GM21390 (cell line): ENCODE measurements around the gene CASP9.

Source experiments
- ATAC-seq: cut with Tn5 transposase; IDR thresholded peaks from one replicate; pipeline ENCODE4 v1.9.1; 2021; ENCODE audit not compliant: unreplicated experiment

CASP9 gene

DNA sequence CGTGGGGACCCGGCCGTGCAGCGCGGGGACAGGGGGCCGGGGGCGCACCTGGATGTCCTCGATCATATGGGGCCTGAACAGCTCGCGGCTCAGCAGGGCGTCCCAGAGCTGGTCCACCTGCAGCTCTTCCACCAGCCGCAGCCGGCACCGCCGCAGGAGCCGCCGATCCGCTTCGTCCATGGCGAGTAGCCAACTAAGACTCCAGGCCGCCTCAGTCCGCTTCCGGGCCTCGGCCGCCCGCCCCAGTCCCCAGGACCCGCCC lies at the start of gene CASP9:
Gene CASP9 (minus strand): TSS at position 195 of the 262 bp plus-strand sequence. CDS start 15 bp downstream, at position 180.
- ATAC-seq = peak; percentile 4

DNA sequence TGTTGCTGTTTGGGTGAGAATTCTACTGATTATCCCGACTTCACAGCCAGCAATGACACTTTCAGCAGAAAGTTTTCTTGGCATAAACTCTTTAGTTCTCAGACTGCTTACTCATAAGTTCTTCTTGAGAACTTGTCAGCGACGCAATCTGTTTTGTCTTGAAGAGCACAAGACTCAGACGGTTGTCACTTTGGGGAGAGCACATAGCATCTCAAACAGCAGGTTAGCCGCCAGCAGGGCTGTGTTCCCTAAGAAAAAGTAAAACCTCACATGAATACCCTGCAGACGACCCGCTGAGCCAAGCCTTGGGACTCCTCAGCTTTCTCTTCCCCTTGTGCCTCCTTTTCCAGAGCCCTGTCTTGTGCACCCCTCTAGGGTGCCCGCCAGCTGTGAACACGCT lies 49.5 kb upstream of the CASP9 start:
- no peak for ATAC-seq

DNA sequence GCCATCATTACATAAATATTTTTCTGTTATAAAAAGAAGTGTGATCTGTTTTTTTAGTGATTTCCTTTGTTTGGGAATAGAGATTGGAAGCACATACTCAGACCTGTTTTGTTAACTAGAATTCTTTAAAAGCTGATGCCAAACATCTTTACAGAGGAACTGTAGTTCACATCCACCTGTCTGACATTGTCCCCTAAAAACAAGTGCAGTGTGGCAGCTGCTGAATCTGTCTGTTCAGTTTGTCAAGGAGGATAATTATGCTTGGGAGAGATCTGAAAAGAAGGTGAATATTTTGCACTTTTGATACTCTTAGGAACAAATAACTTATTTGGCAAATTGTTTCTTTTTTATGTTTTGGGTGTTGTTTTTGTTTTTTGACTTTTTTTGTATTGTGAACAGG lies 47.3 kb upstream of the CASP9 start:
- no peak for ATAC-seq

DNA sequence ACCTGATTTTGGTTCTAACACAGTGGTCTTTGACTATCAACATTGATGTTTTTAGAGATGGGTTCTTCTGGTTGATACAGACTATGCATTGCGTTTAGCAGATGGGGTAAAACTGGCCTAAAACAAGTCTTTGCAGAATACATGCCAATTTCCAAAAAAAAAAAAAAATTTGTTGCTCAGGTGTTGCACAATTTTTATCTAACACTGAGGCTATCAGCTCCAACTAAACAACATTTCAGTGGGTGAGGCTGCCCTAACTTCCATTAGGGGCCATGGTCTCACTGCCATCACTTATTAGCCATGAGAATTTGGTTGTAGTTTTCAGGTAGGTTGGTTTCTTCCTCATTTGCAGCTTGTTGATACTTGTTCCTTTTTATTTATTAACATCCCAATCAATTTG lies 46.8 kb upstream of the CASP9 start:
- ATAC-seq = no peak

DNA sequence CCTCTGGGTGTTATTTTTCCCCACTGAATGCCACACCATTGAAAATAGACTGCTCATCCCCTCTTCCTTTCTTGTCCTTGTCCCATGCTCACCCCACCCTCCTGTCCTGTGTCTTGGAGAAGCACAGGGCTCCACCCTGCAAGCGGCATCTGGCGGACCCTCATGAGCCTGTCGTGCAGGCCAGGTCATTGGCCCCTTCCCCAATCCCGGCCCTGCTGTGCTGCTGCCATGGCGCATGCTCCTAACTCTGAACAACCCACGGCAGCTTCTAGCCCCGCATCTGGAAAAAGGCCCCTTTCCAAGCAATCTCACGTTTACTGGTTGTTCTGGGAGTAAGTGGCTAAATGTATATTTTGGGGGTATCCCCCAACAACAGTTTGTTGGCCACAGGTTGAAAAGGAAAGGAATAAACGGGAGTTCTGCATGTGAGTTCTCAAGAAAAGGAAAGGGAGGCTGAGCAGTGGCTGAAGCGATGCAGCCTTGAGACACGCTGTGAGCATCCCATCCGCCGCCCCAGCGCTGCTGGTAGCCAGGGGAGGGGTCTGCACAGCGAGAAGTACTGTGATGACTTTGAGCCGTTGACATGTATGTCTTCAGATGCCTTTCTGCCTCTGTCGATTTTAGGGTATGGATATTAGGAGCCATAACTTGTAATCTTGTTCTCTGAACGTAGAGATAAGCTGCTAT lies 44.5 kb upstream of the CASP9 start:
- ATAC-seq = no peak

DNA sequence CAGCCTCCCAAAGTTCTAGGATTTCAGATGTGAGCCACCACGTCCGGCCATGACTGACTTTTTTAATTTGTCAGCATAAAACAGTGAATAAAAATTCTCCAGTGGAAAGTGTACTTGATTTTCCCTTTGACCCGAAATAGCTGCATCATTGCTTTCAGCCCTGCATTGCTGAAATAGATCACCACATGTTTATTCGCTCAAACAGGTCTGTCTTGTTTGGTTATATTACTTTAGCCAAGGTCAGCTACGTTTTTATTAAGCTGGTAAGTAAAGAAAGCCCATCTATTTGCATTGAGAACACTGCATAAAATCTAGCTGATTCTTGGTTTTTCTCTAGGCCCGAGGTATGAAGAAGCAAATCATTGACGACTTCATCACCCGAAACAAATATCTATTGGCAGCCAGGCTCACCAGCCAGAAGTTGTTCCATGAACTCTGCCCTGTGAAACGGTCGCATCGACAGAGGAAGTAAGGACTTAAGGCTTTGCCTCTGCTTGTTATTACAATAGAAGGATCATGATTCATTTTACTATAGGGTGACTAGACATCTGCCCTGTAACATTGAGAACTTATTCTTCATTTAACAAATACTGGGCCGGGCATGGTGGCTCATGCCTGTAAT lies 35.3 kb upstream of the CASP9 start:
- no peak for ATAC-seq

- no peak for ATAC-seq
Measured at GRCh38 chr1:15558516-15558915, 34.5 kb upstream of the CASP9 start.

- ATAC-seq = no peak
Measured at GRCh38 chr1:15557594-15557993, 33.6 kb upstream of the CASP9 start.

- ATAC-seq = no peak
Measured at GRCh38 chr1:15557008-15557407, 33.0 kb upstream of the CASP9 start.

DNA sequence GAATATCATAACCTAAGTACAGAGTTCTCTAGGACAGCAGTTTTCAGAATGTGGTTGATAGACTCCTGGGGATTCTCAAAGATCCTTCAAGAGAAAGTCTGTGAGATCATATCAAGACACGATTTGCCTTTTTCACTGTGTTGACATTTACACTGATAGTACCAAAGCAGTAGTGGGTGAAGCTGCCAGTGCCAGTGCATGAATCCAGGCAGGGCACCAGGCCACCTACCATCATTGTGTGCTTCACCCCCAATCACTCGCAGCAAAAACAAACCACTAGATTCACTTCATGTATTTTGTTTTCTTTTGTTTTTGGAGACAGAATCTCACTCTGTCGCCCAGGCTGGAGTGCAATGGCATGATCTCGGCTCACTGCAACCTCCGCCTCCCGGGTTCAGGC lies 26.6 kb upstream of the CASP9 start:
- no peak for ATAC-seq

DNA sequence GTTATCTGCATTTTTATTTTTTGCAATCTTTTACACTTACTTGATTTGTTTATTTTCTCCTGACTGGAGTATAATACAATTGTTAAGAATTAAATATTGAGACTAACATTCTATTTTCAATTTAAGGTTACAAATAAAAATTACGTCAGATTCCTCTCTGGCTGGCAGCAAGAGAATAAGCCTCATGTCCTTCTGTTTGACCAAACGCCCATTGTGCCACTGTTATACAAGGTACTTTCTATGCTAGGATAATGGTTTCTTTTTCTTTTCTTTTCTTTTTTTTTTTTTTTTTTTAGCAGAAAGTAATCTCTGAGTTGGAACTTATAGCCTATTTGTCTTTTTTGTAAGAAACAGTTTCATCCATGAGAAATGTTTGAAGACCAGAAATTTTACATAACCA lies 22.6 kb upstream of the CASP9 start:
- ATAC-seq = no peak

GRCh38 chr1:15543589-15544568 lies 19.9 kb upstream of the CASP9 start:
- no peak for ATAC-seq

DNA sequence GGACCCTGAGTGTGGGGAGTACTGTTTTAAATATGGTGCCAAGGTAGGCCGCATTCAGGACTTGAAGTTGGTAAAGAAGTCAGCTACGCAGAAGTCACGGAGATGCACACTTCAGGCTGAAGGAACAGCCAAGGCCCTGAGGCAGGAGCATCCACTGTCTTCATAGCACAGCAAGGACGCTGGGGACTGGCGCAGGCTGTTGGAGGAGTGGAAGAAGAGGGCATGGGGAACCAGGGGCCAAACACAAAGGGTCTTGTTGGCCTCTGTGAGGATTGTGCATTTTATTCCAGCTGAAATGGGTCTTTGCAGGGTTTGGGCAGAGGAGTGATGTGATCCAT lies 19.2 kb upstream of the CASP9 start:
- ATAC-seq = no peak

GRCh38 chr1:15542388-15543250 lies 18.6 kb upstream of the CASP9 start:
- no peak for ATAC-seq

- no peak for ATAC-seq
Measured at GRCh38 chr1:15541231-15541792, 17.3 kb upstream of the CASP9 start.

- no peak for ATAC-seq
Measured at GRCh38 chr1:15540186-15540585, 16.2 kb upstream of the CASP9 start.

DNA sequence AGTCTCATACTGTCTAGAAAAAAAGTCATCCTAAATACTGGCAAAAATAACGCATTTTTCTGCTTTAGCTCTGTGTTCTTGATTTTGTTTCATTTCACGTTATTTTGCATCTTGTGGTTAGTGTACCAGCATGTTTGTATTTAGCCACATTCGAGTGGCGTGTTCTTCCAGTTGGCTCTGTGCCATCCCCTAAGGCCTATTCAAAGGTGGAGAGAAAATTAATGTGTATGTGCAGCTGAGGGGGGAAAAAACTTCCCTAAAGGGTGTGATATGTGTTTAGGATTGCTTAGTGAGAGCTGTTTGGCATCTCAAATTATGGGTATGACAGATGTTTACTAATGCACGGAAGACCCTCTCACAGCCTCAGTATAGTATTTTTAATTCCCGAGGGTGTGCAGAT lies 14.8 kb upstream of the CASP9 start:
- no peak for ATAC-seq

- no peak for ATAC-seq
Measured at GRCh38 chr1:15531682-15532081, 7.7 kb upstream of the CASP9 start.

GRCh38 chr1:15531003-15531402 lies 7.0 kb upstream of the CASP9 start:
- ATAC-seq = no peak

DNA sequence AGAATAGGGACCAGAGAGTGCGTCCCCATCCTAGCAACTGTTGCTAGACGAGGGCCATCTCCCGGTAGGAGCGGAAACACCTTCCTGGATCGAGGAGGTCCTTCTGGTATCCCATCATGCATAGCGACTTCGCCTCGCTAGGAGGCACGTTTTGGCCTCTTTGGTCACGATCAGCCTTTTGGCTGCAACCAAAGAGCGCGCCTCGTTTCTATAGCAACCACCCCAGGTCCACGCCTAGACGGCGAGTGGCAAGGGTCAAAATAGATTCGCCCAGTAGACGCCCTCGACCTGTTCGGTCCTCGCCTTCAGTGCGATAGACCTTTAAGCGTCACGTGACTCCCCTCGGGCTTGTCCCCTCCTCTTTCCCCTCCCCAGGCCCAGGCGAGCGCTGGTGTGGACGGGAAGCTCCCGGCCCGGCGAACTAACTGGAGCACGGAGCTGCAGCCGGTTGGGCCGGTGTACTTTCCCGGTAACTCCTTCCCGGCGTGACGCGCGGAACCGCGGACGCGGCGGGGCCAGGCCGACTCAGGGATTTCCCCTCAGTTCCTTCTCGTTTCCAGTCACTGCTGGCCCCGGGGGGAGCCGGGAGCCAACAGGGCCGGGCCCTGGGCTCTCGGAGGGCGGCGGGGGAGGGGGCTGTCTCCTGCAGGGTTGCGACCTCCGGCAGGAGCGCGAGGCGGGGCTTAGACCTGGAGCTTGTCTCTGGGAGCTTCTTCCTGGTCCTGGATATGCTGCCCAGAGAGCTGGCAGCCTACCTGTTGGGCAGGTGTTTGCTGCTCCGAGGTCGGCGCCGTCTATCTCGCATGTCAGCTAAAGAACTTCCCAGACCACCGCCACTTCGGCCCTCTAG lies 2.7 kb upstream of the CASP9 start, which contains the start of gene DNAJC16:
Gene DNAJC16 (plus strand): TSS at position 359 of the 850 bp plus-strand sequence. CDS start 2,258 bp downstream, outside the sequence.
- peak; percentile 52 for ATAC-seq
